NCI-H2227 (cell line): ENCODE data around the gene MAST4.

Experiments
- DNase-seq: peaks from one replicate; lab custom pipeline; 2025; ENCODE audit not compliant: unreplicated experiment; lab: John Stamatoyannopoulos, UW

The MAST4 gene

DNA sequence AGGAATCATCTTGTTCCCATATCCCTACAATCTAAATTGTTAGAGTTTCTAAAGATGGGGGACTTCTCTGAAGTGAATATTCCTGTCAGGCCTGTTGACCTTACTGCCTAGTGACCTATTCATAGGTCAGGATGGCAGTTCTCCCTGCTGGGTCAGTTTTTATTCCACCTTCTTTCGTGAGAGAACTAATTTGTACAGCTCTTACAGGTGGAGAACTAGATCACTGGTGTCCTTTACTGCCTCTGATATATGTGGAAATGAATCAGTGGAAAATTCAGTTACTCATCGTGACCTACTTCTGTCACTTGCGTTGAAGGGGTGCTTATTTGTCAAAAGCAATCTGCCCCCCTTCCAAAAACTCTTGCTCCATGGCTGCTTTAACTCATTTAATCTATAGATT is 435.5 kb downstream of the MAST4 start:
- no peak for DNase-seq

- no peak for DNase-seq
Observed at GRCh38 chr5:67032921-67033664, 436.9 kb downstream of the MAST4 start.

GRCh38 chr5:67033880-67034651 is 437.9 kb downstream of the MAST4 start:
- no peak for DNase-seq

DNA sequence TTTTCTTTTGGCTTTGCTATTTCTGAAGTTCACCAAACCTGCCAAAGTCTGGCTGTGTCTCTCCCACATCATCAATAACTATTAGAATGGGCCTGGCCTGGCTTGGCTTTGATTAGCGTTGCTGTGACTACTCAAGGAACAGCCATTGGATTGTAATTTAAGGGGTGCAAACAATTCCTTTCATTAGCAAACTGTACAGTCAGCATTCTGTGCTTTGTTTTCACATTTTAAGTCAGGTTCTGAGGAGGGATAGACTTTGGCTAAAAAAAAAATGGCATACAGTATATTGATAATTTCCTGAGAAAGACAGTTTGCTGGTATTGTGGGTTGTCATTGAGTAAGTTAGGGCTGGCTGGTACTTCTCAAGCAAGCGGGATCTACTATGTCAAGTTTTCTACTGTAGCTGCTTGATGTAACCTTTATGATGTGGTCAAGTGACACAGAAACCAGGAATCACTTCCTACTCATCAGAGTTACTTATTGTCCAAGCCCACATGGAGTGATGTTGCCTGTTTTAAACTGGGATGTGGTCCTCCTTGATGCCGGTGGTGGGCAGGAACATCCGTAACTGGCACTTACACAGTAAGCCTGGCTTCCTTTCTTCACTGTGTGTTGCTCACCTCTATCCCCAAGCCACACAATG is 439.0 kb downstream of the MAST4 start:
- no peak for DNase-seq

- DNase-seq = no peak
Observed at GRCh38 chr5:67037171-67037570, 441.0 kb downstream of the MAST4 start.

DNA sequence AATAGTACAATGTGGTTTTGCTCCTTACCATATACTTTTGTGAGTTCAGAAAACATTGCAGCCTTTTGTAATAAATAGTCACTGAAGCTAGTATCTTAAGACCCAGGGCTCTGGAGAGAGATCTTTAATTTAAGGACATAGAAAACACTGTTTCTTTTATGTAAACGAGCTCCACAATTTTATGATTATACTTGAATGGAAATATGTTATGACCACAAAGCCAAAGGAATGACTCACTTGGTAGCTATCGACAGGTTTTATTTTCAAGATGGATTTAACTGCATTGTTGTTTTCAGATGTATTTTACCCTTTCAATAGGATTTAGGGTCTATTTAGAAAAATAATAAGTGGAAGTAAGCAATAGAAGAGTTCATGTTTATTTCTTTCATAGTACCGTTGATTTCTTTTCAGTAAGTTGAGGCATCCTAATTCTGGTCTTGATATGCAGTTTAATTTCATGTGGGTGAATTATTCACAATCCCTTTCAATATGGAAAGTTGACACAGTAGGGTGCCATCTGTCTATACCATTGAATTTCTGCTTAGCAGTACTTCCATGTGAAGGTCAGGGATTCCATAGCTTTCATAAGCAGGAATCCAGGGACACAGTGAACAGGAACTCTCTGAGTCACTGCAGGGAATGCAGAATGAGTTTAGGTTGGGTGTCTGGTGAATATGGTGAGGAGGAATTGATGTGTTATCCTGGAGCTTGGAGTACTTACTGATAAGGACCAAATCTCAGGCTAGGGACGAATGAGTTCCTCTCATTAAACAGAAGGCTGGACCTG is 442.8 kb downstream of the MAST4 start:
- DNase-seq = no peak

DNA sequence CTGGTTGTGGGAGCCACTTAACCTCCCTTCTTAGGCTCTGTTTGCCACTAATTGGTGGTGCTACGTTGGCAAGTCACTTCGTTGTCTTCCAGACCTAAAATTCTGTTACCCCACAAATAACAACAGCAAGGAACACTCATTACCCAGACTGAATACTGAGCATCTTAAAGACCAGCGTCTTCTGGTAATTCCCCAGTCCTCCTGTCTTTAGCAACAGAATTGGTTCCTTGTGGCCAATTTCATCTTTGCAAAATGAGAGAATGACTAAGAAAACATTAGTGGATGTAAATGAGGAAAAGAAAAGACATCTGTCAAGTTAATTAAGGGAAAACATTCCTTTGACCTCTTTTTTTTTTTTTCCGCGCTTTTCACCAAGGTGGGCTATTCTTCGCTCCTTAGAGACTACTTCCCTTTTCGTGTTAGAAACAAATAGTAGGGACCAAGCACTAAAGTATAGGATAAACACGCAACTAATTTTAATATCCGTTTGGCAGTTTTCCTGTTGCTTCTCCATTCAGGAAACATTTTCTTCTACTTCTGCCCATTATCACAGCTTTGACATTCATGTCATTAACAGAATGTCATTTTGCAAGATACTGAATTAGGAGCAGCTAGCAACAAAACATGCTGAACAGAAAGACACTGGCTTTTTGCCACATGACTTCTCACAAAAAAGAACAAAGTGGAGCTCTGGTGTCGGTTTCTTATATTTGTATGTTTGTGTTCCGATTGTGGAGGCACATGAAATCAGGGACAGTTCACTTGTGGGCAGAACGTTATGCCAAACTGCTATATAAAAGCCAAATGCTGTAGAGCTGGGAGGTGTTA is 446.2 kb downstream of the MAST4 start:
- DNase-seq = no peak

DNA sequence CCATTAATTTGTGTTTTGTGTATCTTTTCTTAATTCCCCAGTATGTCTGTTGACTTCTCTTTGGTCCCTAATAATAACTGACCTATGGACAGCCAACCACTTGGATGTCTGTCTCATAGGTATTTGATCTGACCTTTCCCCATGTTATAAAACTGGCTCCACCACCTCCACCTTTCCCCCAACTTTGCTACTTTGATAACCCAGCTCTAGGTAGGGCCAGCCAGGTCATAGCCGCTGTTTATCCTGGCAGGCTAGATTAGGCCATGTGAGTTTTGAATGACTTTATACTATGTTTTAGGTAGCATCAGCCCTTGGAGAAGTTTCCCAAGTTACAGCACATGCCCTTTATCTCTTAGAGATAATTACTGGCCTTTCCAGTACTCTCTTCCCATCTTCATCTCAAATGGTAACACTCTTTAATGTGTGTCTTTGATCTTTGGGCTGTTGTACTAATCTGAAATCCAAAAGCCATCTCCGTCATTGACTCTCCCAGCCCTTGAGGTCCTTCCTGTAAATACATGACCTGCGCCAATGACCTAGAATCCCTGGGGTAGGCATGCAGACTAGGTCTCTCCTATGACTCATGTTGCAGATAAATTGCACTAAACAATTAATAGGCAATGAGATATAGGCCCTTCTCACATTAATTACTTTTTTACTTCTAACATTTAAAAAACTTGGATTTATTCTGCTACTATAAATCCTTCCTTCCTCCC is 447.8 kb downstream of the MAST4 start:
- DNase-seq = no peak

DNA sequence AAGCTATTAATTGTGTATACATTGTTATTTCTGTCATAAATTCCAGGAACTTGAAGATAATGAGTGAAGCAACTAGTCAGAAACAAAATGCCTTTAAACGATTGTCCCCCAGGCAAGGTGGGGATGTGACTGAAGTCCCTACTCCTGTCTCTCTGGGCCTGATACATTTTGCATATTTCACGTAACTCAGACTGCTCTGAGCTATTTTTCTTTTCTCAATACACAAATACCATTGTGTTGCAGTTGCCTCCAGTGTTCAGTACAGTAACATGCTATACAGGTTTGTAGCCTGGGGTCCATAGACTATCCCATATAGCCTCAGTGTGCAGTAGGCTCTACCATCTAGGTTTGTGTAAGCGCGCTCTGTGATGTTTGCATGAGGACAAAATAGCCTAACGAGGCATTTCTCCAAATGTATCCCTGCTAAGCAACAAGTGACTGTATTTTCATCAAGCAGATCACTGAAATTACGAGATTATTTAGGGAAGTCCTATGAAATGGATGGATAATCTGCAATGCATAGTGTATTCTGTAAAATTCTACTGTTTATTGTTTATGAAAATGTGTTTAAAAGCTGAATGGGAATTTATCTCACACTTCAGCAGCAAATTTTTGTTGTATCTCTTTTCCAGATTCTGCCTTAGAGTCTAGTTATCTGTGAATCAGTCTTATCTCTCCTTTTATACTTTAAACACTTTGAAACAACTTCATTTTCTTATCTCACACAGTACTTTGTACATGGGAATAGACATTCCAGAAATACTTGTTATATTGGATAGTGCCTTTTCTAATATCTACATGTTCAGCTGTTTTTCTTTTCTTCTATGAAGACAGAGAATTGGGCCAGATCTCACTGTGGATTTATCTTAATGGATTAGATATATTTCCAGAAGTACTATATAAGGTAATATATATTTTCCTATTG is 449.9 kb downstream of the MAST4 start:
- DNase-seq = no peak

DNA sequence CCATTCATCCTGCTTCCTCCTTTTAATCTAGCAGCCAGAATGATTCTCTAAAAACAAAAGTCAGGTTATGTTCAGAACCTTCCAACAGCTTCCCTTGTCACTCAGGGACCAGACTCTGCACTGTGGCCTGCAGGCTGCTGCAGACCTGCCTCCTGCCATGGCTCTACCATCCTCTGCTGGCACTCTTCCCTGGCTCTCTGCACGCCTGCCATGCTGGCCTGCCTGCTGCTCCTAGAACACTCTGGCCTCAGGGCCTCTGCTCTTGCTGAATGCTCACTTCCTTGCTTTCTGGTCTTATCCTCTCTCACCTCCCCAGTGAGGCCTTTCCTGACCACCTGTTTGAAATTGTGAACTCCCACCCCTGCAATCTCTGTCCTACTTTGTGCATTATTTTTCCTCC is 451.0 kb downstream of the MAST4 start:
- DNase-seq = no peak

GRCh38 chr5:67047616-67048015 is 451.4 kb downstream of the MAST4 start:
- DNase-seq = no peak

GRCh38 chr5:67050125-67050524 is 453.9 kb downstream of the MAST4 start:
- no peak for DNase-seq

DNA sequence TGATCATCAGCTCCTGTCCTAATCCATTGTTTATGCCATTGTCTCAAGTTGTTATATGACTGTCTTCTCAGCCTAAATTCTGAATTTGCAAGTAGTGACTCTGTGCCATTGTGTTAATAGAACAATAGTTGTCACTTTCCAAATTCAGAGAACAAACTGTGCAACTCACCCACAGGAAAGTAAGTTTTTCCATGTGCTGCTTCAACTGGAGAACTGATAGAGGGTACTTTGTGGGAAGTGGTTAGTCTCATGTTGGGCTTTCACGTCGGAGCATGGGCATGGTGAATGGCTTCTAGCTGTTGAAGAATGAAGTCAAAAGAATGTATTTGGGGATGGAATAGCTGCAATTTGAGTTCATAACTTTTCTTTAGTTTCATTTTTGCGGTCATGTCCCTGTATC is 454.4 kb downstream of the MAST4 start:
- no peak for DNase-seq

- no peak for DNase-seq
Observed at GRCh38 chr5:67051164-67051563, 455.0 kb downstream of the MAST4 start.

- no peak for DNase-seq
Observed at GRCh38 chr5:67052034-67052433, 455.8 kb downstream of the MAST4 start.

DNA sequence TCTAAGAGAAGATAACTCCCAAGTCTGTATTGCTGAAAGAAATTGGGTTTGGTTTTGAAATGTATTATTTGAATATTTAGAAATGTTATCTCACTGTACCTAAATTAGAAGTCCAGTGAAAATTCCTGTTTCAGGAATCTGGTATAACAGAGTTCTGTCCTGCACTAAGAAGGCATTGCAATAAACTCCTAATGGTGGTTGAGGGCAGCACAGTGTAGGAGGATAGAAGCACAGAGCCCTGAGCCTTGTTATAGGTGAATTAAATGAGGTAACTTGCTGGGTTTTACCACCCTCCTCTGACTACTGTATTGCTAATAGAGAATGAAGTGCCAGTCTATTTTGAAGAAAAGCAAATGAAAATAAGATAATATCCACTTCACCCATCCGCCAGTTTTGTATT is 457.0 kb downstream of the MAST4 start:
- no peak for DNase-seq

GRCh38 chr5:67058998-67059743 is 463.0 kb downstream of the MAST4 start:
- no peak for DNase-seq
